GM13976 (cell line): ENCODE measurements around the gene BIN1.

Experiments
- DNase-seq: peaks from one replicate; pipeline ENCODE4 v3.0.0; 2012; ENCODE audit warnings: low spot score
- in situ Hi-C: fragments of 300-500 bp; cut with MboI; formaldehyde crosslinking; loops from one replicate; pipeline ENCODE4 v1.12.0; 2022; ENCODE audit warnings: low sequenced_read_pairs, mixed read lengths, inconsistent platforms; ENCODE audit not compliant: unreplicated experiment
- TF ChIP-seq, protein P1 (sequence below): IDR thresholded peaks from 2 replicates; pipeline ENCODE4 v1.5.1; 2012; ENCODE audit warnings: borderline replicate concordance, mild to moderate bottlenecking; ENCODE audit not compliant: insufficient read depth; ENCODE audit errors: extremely low read depth, missing control alignments, control extremely low read depth

Gene BIN1

DNA sequence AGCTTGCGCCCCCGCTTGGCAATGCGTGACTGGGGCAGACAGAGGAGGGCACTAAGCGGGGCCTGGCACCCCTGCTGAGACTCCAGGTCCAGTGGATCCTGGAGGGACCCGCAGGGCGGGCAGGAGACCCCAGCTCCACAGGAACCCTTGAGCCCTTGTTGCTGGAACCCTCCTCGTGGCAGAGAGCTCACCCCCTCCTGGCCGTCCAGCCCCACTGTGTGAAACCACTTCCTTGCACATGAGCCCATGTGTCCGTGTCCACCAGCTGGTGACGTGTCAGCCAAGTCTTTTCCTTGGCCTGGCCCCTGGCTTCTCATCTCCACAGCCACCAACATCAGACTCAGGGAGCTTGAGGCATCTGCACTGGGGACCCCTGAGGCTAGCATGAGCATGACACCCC, 38.0 kb downstream of the BIN1 start:
- in situ Hi-C loops = no loop called here
- DNase-seq = no peak
- TF ChIP-seq, protein P1, sequence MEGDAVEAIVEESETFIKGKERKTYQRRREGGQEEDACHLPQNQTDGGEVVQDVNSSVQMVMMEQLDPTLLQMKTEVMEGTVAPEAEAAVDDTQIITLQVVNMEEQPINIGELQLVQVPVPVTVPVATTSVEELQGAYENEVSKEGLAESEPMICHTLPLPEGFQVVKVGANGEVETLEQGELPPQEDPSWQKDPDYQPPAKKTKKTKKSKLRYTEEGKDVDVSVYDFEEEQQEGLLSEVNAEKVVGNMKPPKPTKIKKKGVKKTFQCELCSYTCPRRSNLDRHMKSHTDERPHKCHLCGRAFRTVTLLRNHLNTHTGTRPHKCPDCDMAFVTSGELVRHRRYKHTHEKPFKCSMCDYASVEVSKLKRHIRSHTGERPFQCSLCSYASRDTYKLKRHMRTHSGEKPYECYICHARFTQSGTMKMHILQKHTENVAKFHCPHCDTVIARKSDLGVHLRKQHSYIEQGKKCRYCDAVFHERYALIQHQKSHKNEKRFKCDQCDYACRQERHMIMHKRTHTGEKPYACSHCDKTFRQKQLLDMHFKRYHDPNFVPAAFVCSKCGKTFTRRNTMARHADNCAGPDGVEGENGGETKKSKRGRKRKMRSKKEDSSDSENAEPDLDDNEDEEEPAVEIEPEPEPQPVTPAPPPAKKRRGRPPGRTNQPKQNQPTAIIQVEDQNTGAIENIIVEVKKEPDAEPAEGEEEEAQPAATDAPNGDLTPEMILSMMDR = no peak

DNA sequence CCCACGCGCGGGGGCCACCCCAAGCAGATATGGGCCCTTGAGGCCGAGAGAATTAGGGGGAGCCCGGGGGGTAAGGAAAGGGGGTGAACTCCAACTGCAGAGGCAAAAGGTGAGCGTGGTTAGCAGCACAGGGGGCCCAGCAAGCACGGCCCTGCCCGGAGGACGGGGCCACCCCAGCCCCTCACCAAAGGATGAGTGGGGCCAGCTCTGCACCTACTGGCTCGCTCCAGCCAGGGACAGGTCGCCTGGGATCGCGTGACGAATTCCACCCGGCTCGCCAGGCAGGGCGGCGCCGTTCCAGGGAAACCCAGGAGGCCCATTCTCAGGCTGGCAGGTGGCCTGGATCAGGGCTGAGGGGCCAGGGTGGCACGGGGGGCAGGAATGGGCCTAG, 38.6 kb downstream of the BIN1 start:
- TF ChIP-seq, protein P1 = no peak
- in situ Hi-C loops = no loop called here
- no peak for DNase-seq

DNA sequence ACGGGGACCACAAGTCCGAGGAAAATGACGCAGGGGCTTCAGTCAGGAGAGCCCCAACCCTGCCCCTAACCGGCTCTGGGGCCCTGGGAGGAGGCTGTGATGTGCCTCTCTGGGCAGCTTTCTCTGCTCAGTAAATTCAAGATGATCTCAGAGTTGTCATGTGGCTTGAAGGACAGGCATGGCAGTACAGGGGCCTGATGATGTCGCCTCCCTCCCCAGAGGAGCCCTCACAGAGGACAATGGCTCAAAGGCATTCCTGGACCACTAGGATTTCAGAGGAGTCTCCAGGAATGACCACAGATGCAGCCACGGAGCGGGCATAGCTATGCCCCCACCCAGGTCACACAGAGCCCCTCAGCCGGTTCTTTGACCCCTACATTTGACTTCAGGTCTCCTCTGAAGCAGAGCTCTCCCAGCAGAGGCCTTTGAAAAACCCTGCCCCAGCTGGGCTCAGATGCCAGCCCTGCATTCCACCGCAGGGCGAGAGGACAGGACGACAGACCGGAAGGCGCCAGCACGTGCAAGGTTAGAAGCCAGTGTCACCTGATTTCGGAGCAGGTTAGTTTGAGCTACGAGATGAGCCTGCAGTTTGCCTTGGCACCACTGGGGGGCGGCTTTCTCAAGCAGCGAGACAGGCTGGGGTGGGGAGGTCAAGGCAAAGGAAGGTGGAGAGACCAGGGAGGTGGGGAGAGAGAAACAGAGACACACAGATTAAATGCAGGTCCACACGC, 39.2 kb downstream of the BIN1 start:
- in situ Hi-C loops = no loop called here
- peak; percentile 85 for DNase-seq
- TF ChIP-seq, protein P1 = peak; percentile 70

DNA sequence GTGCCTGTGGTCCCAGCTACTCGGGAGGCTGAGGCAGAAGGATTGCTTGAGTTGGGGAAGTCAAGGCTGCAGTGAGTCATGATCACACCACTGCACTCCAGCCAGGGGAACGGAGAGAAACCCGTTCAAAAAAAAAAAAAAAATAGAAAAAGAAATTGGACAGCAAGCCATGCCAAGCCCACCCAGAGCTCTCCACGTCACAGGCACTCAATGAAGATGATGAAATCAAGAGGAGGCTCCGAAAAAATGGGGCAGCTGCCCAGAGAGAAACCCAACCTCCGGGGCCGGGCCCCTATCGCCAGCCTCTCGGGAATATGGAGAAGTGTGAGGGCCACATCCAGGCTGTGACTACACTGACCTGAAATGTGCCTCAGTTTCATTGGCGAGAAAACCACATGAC, 40.0 kb downstream of the BIN1 start:
- TF ChIP-seq, protein P1 = no peak
- no peak for DNase-seq
- in situ Hi-C loops = no loop called here

DNA sequence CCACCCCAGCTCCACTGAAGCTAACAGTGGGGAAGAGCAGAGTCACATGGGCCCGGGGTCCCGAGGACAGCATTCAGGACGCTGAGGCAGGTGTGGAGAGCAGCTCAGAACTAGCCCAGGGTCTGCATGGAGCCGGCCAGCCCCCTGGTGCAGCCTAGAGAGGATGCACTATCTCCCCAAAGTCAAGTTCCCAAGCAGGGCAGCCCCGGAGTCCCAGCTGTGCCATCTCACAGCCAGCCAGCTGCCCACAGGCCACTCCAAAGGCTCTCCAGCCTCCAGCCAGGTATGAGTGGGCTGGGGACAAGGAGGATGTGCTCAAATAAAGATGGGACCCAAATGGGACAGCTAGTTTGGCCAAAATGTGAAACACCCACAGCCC, 41.0 kb downstream of the BIN1 start:
- TF ChIP-seq, protein P1 = no peak
- in situ Hi-C loops = no loop called here
- no peak for DNase-seq

DNA sequence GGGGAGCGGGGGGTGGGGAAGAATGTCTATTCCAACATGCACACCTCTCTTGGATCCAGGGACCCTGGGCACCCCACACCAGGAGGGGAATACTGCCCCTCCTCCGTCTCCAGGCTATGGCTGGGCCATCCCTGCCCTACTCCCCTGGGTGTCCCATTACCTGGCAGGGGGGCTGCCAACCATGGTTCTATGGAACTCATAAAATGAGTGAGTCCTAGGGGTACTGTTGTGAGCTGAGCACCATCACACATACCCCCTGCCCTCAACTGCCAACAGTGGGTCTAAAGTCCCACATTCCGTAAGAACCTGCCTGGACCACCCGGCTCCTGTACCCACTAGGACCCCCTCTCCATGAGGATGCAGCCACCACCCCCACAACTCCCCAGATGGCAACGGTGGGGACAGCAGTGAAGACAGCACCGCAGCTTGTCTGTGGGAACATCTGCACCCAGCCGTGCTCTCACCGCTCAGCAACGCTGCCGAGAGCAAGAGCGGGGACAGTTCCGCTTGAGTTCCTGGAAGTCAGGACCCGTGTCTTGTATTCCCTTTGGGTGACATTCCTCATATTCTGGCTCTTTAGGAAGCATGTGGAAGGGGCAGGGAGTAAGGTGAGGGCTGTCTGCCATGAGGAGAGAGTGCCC, 41.5 kb downstream of the BIN1 start:
- TF ChIP-seq, protein P1 = no peak
- in situ Hi-C loops = no loop called here

DNA sequence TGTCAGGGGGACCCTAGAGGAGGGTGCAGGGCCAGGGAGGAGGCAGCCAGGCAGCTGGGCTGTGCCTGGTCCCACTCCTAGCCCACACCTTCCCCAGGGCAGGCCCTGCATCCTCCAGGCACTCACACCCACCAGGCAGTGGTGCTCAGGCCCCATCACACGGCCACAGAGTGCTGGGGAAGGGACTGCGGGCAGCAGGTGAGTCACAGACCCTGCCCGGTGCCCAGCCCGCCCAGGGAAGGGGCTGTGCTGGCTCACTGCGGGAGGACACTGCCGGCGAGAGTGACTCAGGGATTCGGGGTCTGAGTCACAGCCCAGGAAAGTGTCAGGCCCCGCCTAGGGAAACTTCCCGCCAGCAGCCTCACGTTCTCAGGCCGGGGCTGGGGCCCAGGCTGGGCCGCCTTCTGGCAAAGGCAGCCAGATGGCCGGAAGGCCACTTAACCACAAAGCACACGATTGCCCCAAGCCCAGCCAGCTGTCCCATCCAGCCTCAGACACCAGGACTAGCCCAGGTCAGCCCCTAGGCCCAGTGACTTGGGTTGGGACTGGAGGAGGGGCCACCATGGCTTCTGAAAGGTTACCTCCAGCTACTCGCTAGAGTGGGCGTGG, 42.2 kb downstream of the BIN1 start:
- TF ChIP-seq, protein P1 = no peak
- peak; percentile 89 for DNase-seq
- in situ Hi-C loops = no loop called here

More for the DNA sequence above, 41.5 kb downstream of the BIN1 start:
- no peak for DNase-seq
